Fibroblast of lung (primary cell): ENCODE results near the gene SEMA4G. TPM values are rescaled to one million over a fixed set of nuclear protein-coding genes. Genes with fewer than 3 reads are reported as not detected.
A peak's percentile ranks its signal among the peaks of the same experiment; 100 is the strongest.

Source experiments
- DNase-seq, 2 donors: peaks; one replicate each; pipeline versions ENCODE4 v3.0.0 to v3.0.0-alpha.2; 2010; ENCODE audit warnings: low read depth in 2 of 2
- H2AFZ ChIP-seq: 2 replicates; pipeline ENCODE4 v1.5.1; 2012; ENCODE audit warnings: low read length, control low read depth, inconsistent platforms
- H3K27ac ChIP-seq: 2 replicates; pipeline ENCODE4 v1.5.1; 2011; ENCODE audit warnings: low read length, control low read depth; ENCODE audit not compliant: insufficient read depth
- H3K27me3 ChIP-seq: 2 replicates; pipeline ENCODE4 v1.5.1; 2011; ENCODE audit warnings: mild to moderate bottlenecking, low read length; ENCODE audit not compliant: control insufficient read depth, insufficient read depth
- H3K36me3 ChIP-seq: 2 replicates; pipeline ENCODE4 v1.5.1; 2011; ENCODE audit warnings: low read length; ENCODE audit not compliant: control insufficient read depth, insufficient read depth
- H3K4me1 ChIP-seq: 2 replicates; pipeline ENCODE4 v1.5.1; 2011; ENCODE audit warnings: low read length; ENCODE audit not compliant: control insufficient read depth, insufficient read depth; ENCODE audit errors: extremely low read depth
- H3K4me2 ChIP-seq: 2 replicates; pipeline ENCODE4 v1.5.1; 2011; ENCODE audit warnings: low read length, control low read depth; ENCODE audit not compliant: insufficient read depth; ENCODE audit errors: extremely low read depth
- H3K4me3 ChIP-seq, 4 experiments: fragments of 200-600 bp in 1 of 4; sonication (generic) in 1 of 4; replicated peaks in 1 of 4; 2 replicates each; pipeline ENCODE4 v1.5.1; 2011 to 2016; ENCODE audit warnings: low read length in 4 of 4, low read depth in 3 of 4, mild to moderate bottlenecking in 3 of 4, control low read depth in 2 of 4, inconsistent platforms in 1 of 4, mixed read lengths in 1 of 4; ENCODE audit not compliant: insufficient read depth in 1 of 4; ENCODE audit errors: control extremely low read depth in 1 of 4
- H3K79me2 ChIP-seq: 2 replicates; pipeline ENCODE4 v1.5.1; 2012; ENCODE audit warnings: mild to moderate bottlenecking, low read length, inconsistent platforms; ENCODE audit not compliant: control insufficient read depth, insufficient read depth
- H3K9ac ChIP-seq: 2 replicates; pipeline ENCODE4 v1.5.1; 2011; ENCODE audit warnings: mild to moderate bottlenecking, low read length, control low read depth; ENCODE audit not compliant: insufficient read depth
- H3K9me3 ChIP-seq: 2 replicates; pipeline ENCODE4 v1.5.1; 2012; ENCODE audit warnings: low read depth, low read length; ENCODE audit not compliant: control insufficient read depth, insufficient read depth
- H4K20me1 ChIP-seq: 2 replicates; pipeline ENCODE4 v1.5.1; 2011; ENCODE audit warnings: low read length; ENCODE audit not compliant: control insufficient read depth, insufficient read depth; ENCODE audit errors: extremely low read depth
- EZH2 ChIP-seq: IDR thresholded peaks from 2 replicates; pipeline ENCODE4 v1.5.1; 2012; ENCODE audit warnings: low read length, control low read depth, mild to moderate bottlenecking; ENCODE audit errors: missing control alignments
- polyA plus RNA-seq, 2 donors: library from polyadenylated mRNA; depleted of rRNA in 1 of 2; stranded (reverse) in 1 of 2; unstranded in 1 of 2; fragments of >200 nt; gene quantifications; 2 replicates each; pipeline ENCODE4 v1.2.1, GENCODE V29; 2011 to 2012; ENCODE audit warnings: missing spikeins in 1 of 2
- total RNA-seq: library from RNA; depleted of rRNA; stranded (reverse); fragments of >200 nt; gene quantifications from 2 replicates; pipeline ENCODE4 v1.2.1, GENCODE V29; 2014
- TF ChIP-seq, protein P1 (sequence below), 2 donors: IDR thresholded peaks in 1 of 2; conservative IDR thresholded peaks in 1 of 2; 1 replicate in 1 of 2; 2 replicates in 1 of 2; pipeline ENCODE4 v1.5.1; 2011 to 2012; ENCODE audit warnings: low read length in 2 of 2, control low read depth in 1 of 2, inconsistent platforms in 1 of 2, low read depth in 1 of 2, mild to moderate bottlenecking in 1 of 2

SEMA4G gene
- total and polyA plus RNA-seq, 2 donors (not counting 1 experiment from before 2014, with no cell fraction given) = 1.8 to 3.2 TPM

DNA sequence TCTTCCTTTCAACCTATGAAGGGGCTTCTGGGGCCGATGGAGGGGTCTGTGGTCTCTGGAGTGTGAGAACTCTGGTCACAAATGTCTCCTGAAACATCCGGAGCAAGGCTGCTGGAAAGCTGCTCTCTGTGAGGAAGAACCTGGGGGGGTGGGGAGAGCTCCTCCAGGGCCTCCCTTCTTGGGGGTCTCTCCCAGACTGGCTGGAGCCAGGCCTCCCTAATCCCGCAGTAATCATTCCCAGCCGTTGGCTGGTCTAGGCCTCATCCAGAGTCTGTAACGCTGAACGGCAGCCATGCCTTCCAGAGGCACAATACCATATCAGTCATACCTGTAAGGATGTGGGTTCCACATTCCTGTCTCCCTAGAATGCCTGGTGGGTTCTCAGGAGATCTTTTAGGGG, 25.9 kb downstream of the SEMA4G start:
- H3K9me3 ChIP-seq = no peaks in the 10 kb centered on the region
- peaks cover 10% of the 10 kb centered on the region for H3K4me1 ChIP-seq
- no peak for DNase-seq

DNA sequence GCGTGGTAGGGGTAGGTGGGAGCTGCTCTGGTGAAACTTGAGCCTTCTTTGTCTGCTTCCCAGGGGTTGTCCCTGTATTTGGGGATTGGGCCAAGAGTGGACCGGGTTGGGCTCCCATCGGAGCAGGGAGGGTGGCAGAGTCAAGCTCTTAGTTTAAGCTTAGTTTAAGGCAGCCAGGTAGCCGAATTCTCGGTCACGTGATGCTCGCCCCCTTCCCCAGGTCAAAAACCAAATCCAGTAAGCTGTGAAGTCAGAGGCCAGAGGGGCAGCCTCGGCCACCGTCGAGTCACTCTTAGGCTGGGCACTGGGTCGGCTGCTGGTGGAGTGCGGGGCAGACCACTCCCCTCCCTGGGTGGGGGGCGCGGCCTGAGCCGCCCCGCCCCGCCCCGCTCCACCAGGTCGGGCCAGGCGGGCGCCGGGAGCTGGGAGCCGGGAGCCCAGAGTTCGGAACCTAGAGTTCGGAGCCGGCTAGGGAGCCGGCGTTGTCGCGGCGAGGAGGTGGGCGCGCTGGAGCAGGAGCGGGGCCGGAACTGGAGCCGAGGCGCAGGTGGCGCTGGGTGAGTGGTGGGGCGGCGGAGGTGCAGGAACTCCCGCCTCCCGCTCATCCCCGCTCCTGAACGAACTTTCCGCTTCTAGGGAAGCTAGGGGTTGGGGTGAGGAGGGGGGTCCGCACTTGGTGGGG, 27.5 kb downstream of the SEMA4G start:
- DNase-seq = no peak
- no peak for TF ChIP-seq EZH2
- TF ChIP-seq, protein P1, sequence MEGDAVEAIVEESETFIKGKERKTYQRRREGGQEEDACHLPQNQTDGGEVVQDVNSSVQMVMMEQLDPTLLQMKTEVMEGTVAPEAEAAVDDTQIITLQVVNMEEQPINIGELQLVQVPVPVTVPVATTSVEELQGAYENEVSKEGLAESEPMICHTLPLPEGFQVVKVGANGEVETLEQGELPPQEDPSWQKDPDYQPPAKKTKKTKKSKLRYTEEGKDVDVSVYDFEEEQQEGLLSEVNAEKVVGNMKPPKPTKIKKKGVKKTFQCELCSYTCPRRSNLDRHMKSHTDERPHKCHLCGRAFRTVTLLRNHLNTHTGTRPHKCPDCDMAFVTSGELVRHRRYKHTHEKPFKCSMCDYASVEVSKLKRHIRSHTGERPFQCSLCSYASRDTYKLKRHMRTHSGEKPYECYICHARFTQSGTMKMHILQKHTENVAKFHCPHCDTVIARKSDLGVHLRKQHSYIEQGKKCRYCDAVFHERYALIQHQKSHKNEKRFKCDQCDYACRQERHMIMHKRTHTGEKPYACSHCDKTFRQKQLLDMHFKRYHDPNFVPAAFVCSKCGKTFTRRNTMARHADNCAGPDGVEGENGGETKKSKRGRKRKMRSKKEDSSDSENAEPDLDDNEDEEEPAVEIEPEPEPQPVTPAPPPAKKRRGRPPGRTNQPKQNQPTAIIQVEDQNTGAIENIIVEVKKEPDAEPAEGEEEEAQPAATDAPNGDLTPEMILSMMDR (conservative IDR thresholded peaks at IDR 0.05 in 1 of 2, IDR thresholded peaks at IDR 0.05 in 1 of 2; ENCODE audit: low read depth in 1 of 2, low read length in 2 of 2) = no peak

More for the DNA sequence above, 25.9 kb downstream of the SEMA4G start:
- no peak overlapping the region for H2AFZ ChIP-seq
- peaks cover 12% of the 10 kb centered on the region for H3K36me3 ChIP-seq
- no peak overlapping the region for H3K9ac ChIP-seq
- H4K20me1 ChIP-seq = no peaks in the 10 kb centered on the region
- peaks cover 8% of the 10 kb centered on the region for H3K79me2 ChIP-seq
- no peak for TF ChIP-seq EZH2
- TF ChIP-seq, protein P1 (conservative IDR thresholded peaks at IDR 0.05 in 1 of 2, IDR thresholded peaks at IDR 0.05 in 1 of 2; ENCODE audit: low read depth in 1 of 2, low read length in 2 of 2) = no peak
- no peak overlapping the region for H3K4me2 ChIP-seq
- H3K4me3 ChIP-seq = no peak overlapping the region
- no peak overlapping the region for H3K27ac ChIP-seq
- no peaks in the 10 kb centered on the region for H3K27me3 ChIP-seq

DNA sequence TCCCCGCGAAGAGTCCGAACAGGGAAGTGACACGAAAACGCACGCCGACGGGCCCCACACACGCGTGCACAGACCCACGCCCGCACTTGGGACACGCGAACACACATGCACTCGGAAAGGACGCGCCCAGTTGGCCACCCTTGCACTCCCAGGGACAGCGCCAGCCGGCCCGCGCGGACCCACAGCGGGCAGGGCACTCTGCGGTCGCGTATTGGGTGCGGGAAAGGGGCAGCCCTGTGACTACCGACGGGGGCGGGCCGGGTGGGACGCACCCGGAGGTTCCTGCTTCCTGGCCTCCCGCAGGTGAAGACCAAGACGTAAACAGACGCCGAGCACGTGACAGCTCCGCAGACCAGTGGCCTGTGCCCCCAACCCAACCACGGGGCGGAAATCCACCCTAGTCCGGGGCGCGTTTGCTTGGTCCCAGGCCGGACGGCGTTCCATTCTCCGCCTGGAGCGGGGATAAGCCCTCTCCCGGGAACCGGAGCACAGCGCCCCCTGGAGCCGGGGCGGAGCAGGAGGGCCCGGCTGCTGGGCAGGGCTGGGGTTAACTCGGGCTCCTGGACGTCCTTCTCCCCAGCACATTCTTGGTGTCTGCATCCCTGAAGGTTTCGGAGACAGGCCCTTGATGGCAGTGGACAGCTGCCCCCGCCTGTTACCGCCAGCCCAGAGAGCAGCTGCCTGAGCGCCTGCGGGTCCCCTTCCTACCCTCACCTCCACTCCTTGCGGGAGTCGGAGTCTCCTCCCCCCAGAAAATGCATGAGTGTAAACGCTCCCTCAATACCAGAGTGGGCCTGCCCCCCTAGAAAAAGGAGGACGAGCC, 28.3 kb downstream of the SEMA4G start:
- Histone ChIP-seq H3K36me3 (peaks cover 10% of the 10 kb centered on the region), H3K4me1 (peaks cover 26% of the 10 kb centered on the region), H3K4me2 (peak overlapping the region; percentile 99), H3K4me3 (peak overlapping the region; percentile 73 to 98 (median 84)), H3K79me2 (peaks cover 27% of the 10 kb centered on the region), H3K9me3 (no peaks in the 10 kb centered on the region), H3K9ac (peak overlapping the region; percentile 95), H4K20me1 (no peaks in the 10 kb centered on the region), H3K27me3 (no peaks in the 10 kb centered on the region), H3K27ac (peak overlapping the region; percentile 96), H2AFZ (peak overlapping the region; percentile 60)
- peak; percentile 57 to 80 for DNase-seq
- TF ChIP-seq, protein P1 (conservative IDR thresholded peaks at IDR 0.05 in 1 of 2, IDR thresholded peaks at IDR 0.05 in 1 of 2; ENCODE audit: low read depth in 1 of 2, low read length in 2 of 2) = peak; percentile 73 to 81
- no peak for TF ChIP-seq EZH2

More for the DNA sequence above, 27.5 kb downstream of the SEMA4G start:
- Histone ChIP-seq H3K79me2 (peaks cover 19% of the 10 kb centered on the region), H3K4me3 (peak overlapping the region; percentile 73 to 98 (median 84)), H2AFZ (peak overlapping the region; percentile 60), H4K20me1 (no peaks in the 10 kb centered on the region), H3K9ac (peak overlapping the region; percentile 95), H3K27me3 (no peaks in the 10 kb centered on the region), H3K4me2 (peak overlapping the region; percentile 99), H3K27ac (peak overlapping the region; percentile 96), H3K4me1 (peaks cover 19% of the 10 kb centered on the region), H3K36me3 (peaks cover 6% of the 10 kb centered on the region), H3K9me3 (no peaks in the 10 kb centered on the region)
